ENCODE data around the gene MYLIP.

MYLIP gene

GRCh38 chr6:16163535-16164300 lies 34.8 kb downstream of the MYLIP start:
- ChIA-PET CTCF (interaction anchor here (0.6 kb wide), 2 partner anchors 472 to 545 kb away, joined by 3 read pairs; no protein-coding TSS in a partner anchor), POLR2A (no interaction called here)
- no peak for DNase-seq (ENCODE audit: extremely low spot score)
- TF ChIP-seq LEF1 (IDR thresholded peaks at IDR 0.05; ENCODE audit: borderline replicate concordance) = no peak
- TF ChIP-seq ARNT (IDR thresholded peaks at IDR 0.05) = no peak
- no peak for TF ChIP-seq ZNF384 (IDR thresholded peaks at IDR 0.05)
- no peak for TF ChIP-seq L3MBTL2 (conservative IDR thresholded peaks at IDR 0.05)
- TF ChIP-seq SUZ12 (IDR thresholded peaks at IDR 0.05) = no peak
- TF ChIP-seq SP1 (IDR thresholded peaks at IDR 0.05) = no peak
- TF ChIP-seq ELF4 (IDR thresholded peaks at IDR 0.05) = no peak
- no peak for TF ChIP-seq FOXK2 (IDR thresholded peaks at IDR 0.05)
- no peak for TF ChIP-seq FOXA1 (IDR thresholded peaks at IDR 0.05)
- no peak for TF ChIP-seq CTBP1 (IDR thresholded peaks at IDR 0.05; ENCODE audit: borderline replicate concordance)
- TF ChIP-seq BHLHE40 (IDR thresholded peaks at IDR 0.05; ENCODE audit: borderline replicate concordance) = no peak
- TF ChIP-seq FOXM1 (IDR thresholded peaks at IDR 0.05; ENCODE audit: borderline replicate concordance) = no peak
- TF ChIP-seq TARDBP (IDR thresholded peaks at IDR 0.05) = no peak
- TF ChIP-seq, protein P1, sequence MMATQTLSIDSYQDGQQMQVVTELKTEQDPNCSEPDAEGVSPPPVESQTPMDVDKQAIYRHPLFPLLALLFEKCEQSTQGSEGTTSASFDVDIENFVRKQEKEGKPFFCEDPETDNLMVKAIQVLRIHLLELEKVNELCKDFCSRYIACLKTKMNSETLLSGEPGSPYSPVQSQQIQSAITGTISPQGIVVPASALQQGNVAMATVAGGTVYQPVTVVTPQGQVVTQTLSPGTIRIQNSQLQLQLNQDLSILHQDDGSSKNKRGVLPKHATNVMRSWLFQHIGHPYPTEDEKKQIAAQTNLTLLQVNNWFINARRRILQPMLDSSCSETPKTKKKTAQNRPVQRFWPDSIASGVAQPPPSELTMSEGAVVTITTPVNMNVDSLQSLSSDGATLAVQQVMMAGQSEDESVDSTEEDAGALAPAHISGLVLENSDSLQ (IDR thresholded peaks at IDR 0.05) = no peak
- no peak for TF ChIP-seq NFRKB (IDR thresholded peaks at IDR 0.05)
- TF ChIP-seq HDGF (IDR thresholded peaks at IDR 0.05; ENCODE audit: borderline replicate concordance) = no peak

DNA sequence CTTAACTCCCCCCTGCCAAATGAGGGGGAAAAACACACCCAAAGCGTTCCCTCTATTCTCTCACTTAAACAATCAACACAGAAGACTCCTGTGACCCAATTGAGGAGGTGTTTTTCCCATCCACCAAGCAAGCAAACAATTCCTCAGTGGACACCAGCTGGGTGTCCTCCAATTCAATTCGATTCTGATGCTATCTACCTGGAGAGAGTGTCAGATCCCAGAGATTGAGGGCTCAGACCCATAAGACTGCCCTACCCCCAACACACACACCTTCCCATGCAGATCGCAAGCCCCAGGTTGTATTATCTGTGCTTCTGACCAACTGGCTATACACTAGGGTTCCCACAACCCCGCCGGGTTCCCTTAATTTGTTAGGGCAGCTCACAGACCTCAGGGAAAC lies 36.8 kb downstream of the MYLIP start:
- TF ChIP-seq, protein P1 (IDR thresholded peaks at IDR 0.05) = no peak
- TF ChIP-seq FOXA1 (IDR thresholded peaks at IDR 0.05) (no peak), LEF1 (IDR thresholded peaks at IDR 0.05; ENCODE audit: borderline replicate concordance) (no peak), L3MBTL2 (conservative IDR thresholded peaks at IDR 0.05) (no peak)
- no peak for DNase-seq (ENCODE audit: extremely low spot score)
- POLR2A ChIA-PET = no interaction called here
- CTCF ChIA-PET = no interaction called here

DNA sequence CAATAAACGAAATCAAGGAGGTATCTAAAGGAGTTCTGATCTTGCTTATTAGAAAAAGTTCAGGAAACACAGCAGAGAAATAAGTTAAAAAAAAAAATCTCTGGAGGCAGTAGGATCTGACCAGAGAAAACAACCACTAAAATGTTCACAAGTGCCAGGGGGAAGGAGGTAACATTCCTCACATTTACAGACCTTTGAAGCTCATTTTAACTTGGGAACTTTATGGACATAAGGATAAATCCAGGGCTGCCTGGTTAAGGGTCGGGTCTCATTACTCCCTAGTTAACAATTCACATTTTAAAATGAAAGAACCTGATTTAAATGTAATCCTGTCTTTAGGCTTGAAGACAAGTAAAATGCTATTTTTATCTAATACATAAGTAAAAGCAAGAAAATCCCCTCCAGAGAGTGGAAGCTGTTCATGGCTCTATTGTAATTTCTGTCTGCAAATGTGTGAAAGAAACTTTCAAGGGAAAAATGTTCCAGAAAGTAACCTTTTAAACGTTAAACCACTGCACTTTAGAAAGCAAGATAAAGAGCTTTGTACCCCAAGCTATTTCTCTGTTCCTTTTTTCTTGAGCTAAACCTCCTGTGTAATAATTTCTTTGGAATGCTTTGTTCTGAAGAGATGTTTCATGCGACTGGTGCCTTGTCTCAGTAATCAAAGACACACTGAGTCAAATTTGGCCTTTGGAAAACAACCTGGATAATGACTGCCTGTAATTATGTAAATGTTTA lies 38.2 kb downstream of the MYLIP start:
- ChIA-PET CTCF (interaction anchor here (0.7 kb wide), 2 partner anchors 23 to 652 kb away, joined by 3 to 13 read pairs; no protein-coding TSS in a partner anchor), POLR2A (no interaction called here)
- TF ChIP-seq ZNF384 (IDR thresholded peaks at IDR 0.05) = no peak
- TF ChIP-seq SUZ12 (IDR thresholded peaks at IDR 0.05) = no peak
- DNase-seq (ENCODE audit: extremely low spot score) = no peak

GRCh38 chr6:16168121-16168520 lies 39.2 kb downstream of the MYLIP start:
- TF ChIP-seq LEF1 (IDR thresholded peaks at IDR 0.05; ENCODE audit: borderline replicate concordance) (no peak), ELF4 (IDR thresholded peaks at IDR 0.05) (no peak), ZNF384 (IDR thresholded peaks at IDR 0.05) (no peak), FOXK2 (IDR thresholded peaks at IDR 0.05) (no peak), FOXA1 (IDR thresholded peaks at IDR 0.05) (no peak), SUZ12 (IDR thresholded peaks at IDR 0.05) (no peak), NFRKB (IDR thresholded peaks at IDR 0.05) (no peak), BHLHE40 (IDR thresholded peaks at IDR 0.05; ENCODE audit: borderline replicate concordance) (no peak), CTBP1 (IDR thresholded peaks at IDR 0.05; ENCODE audit: borderline replicate concordance) (no peak), L3MBTL2 (conservative IDR thresholded peaks at IDR 0.05) (no peak)
- POLR2A ChIA-PET = no interaction called here
- DNase-seq (ENCODE audit: extremely low spot score) = no peak
- CTCF ChIA-PET = no interaction called here

DNA sequence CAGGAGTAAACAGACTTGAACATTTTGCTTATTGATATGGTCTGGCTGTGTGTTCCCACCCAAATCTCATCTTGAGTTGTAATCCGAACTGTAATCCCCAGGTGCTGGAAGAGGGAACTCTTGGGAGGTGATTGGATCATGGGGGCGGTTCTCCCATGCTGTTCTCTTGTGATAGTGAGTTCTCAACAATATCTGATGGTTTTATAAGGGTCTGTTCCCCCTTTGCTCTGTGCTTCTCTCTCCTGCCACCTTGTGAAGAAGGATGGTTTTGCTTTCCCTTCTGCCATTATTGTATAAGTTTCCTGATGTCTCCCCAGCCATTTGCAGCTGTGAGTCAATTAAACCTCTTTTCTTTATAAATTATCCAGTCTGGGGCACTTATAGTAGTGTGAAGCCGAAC lies 40.0 kb downstream of the MYLIP start:
- DNase-seq (ENCODE audit: extremely low spot score) = no peak
- TF ChIP-seq L3MBTL2 (conservative IDR thresholded peaks at IDR 0.05) = no peak
- TF ChIP-seq CTBP1 (IDR thresholded peaks at IDR 0.05; ENCODE audit: borderline replicate concordance) = no peak
- TF ChIP-seq HDGF (IDR thresholded peaks at IDR 0.05; ENCODE audit: borderline replicate concordance) = no peak
- no peak for TF ChIP-seq BHLHE40 (IDR thresholded peaks at IDR 0.05; ENCODE audit: borderline replicate concordance)
- TF ChIP-seq SP1 (IDR thresholded peaks at IDR 0.05) = no peak
- TF ChIP-seq FOXA1 (IDR thresholded peaks at IDR 0.05) = no peak
- no peak for TF ChIP-seq TARDBP (IDR thresholded peaks at IDR 0.05)
- no peak for TF ChIP-seq NFRKB (IDR thresholded peaks at IDR 0.05)
- TF ChIP-seq ARNT (IDR thresholded peaks at IDR 0.05) = no peak
- TF ChIP-seq ZNF384 (IDR thresholded peaks at IDR 0.05) = no peak
- TF ChIP-seq SUZ12 (IDR thresholded peaks at IDR 0.05) = no peak
- TF ChIP-seq ELF4 (IDR thresholded peaks at IDR 0.05) = no peak
- TF ChIP-seq FOXM1 (IDR thresholded peaks at IDR 0.05; ENCODE audit: borderline replicate concordance) = no peak
- TF ChIP-seq LEF1 (IDR thresholded peaks at IDR 0.05; ENCODE audit: borderline replicate concordance) = no peak
- TF ChIP-seq, protein P1 (IDR thresholded peaks at IDR 0.05) = no peak
- CTCF ChIA-PET = interaction anchor here (1.2 to 1.5 kb wide), 2 partner anchors 14 to 18 kb away, joined by 3 to 10 read pairs; no protein-coding TSS in a partner anchor
- POLR2A ChIA-PET = no interaction called here

GRCh38 chr6:16171400-16171799 lies 42.5 kb downstream of the MYLIP start:
- ChIA-PET POLR2A (no interaction called here), CTCF (no interaction called here)
- TF ChIP-seq FOXK2 (IDR thresholded peaks at IDR 0.05) = no peak
- no peak for TF ChIP-seq NFRKB (IDR thresholded peaks at IDR 0.05)
- TF ChIP-seq ELF4 (IDR thresholded peaks at IDR 0.05) = no peak
- TF ChIP-seq HDGF (IDR thresholded peaks at IDR 0.05; ENCODE audit: borderline replicate concordance) = no peak
- no peak for TF ChIP-seq ZNF384 (IDR thresholded peaks at IDR 0.05)
- TF ChIP-seq SP1 (IDR thresholded peaks at IDR 0.05) = no peak
- DNase-seq (ENCODE audit: extremely low spot score) = no peak
